Measurements from ENCODE around the gene SCO2.

SCO2 gene

DNA sequence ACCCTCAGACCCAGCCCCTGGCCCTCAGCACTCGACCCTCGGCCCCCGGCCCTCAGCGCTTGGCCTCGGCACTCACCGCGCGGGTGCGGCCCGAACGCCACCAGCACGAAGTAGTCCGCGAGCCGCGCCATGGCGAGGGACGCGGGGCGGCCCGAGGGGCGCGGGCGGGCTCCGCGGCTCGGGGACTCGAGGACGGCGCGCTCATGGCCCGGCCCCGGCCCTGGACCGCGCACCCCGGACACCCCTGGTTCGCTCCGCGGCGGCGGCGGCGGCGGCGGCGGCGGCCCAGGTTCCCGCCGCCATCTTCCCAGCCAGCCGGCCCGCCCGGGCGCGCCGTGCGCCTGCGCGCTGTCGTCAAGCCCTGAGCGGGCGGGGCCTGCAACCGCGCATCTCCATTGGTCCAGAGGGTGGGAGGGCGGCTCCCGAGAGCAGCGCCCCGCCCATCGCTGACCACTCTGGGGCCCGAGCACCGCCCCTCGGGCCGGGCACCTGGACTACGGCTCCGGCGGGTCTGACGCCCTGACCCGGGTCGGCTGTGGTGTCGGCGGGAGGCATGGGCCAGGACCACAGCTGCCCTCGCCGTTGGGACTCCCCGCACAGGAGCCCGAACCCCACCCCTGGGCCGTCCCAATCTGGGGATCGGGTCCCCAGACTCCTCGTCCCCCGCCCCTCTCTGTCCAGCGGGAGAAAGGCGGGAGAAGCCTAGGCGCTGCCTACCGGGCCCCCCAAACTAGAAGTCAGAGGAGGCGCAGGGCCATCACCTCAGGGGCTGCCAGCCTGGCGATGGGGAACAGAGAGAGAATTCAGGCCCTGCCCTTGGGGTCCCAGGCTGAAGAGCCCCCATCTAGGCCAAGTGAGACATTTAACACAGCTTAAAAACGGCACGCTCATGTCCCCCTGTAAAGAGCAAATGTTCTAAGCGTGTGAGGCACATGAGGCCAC, 50.4 kb downstream of the SCO2 start, which contains the start of gene SBF1:
Gene SBF1, minus strand, starts transcription at position 326 of the 942 bp plus-strand sequence. Its CDS starts 195 bp downstream, at position 131.
- peak; percentile 89 for DNase-seq

DNA sequence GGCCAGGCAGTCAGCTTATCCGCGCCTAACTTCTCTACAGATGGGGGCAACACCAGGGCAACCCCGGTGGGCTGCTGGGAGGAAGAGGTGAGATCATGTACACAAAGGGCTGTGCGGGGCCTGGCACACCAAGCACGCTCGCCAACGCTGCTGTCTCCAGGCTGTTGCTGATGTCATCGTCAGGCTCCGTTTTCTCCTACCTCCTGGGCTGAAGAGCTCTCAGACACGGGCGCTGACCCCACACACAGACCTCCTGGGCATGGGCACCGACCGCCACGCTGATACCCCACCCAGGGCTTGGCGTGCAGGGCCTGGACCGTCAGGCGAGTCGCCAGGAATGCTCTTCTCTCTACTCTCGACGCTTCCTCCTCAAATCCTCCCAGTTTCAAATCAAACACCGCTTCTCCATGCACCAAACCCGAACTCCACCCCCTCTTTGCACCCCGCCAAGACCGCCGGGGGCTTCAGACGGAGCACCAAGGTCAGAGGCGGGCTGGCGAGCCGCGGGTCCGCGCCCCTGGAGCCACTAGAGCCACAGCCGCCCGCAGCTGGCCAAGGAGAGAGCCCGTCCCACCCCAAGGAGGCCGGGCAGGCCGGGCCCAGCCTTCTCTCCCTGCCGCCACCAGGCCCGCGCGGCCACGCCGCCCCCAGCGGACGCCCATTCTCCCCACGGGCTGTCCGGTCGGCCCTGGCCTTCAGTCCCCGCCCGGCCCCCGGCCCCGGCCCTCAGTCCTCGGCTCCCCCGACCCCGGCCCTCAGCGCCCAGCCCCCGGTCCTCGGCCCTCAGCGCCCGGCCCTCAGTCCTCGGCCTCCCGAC, 51.3 kb downstream of the SCO2 start:
- DNase-seq, result peak; percentile 34
